Activated T-helper 1 cell treated with anti-CD3 and anti-CD28 coated beads, Interleukin-12 subunit alpha, Interleukin-12 subunit beta, Interleukin-2, Interleukin-4 antibody, amounts not matched to agents 30 ng/mL and 10 ng/mL and 1 ng/mL, durations not matched to agents 14 hours and 24 hours and 36 hours (primary cell): ENCODE results near the gene PDX1. TPM values are rescaled to one million over a fixed set of nuclear protein-coding genes. Genes with fewer than 3 reads are reported as not detected.
A peak's percentile ranks its signal among the peaks of the same experiment; 100 is the strongest.

Experiments used
- DNase-seq: peaks from one replicate; pipeline ENCODE4 v3.0.0; 2021; ENCODE audit warnings: low spot score
- H3K27ac Mint-ChIP-seq: one replicate; pipeline ENCODE4 v1.8.0; 2021; ENCODE audit warnings: mild to moderate bottlenecking, mixed read lengths
- H3K27me3 Mint-ChIP-seq: one replicate; pipeline ENCODE4 v1.8.0; 2022; ENCODE audit warnings: mild to moderate bottlenecking, moderate library complexity, mixed read lengths; ENCODE audit not compliant: insufficient read depth
- H3K36me3 Mint-ChIP-seq: one replicate; pipeline ENCODE4 v1.8.0; 2021; ENCODE audit warnings: low read depth, mixed read lengths
- H3K4me1 Mint-ChIP-seq: one replicate; pipeline ENCODE4 v1.8.0; 2021; ENCODE audit warnings: low read depth, mixed read lengths
- H3K4me3 Mint-ChIP-seq: one replicate; pipeline ENCODE4 v1.8.0; 2021; ENCODE audit warnings: mild to moderate bottlenecking, moderate library complexity, mixed read lengths
- H3K9me3 Mint-ChIP-seq: one replicate; pipeline ENCODE4 v1.8.0; 2021; ENCODE audit warnings: mixed read lengths
- intact Hi-C: fragments of 100-400 bp; cut with micrococcal nuclease; formaldehyde crosslinking; loops from one replicate; pipeline ENCODE4 v1.15.1; 2024
- total RNA-seq: library from RNA; stranded (reverse); gene quantifications from 2 replicates; pipeline ENCODE4 v1.2.3, GENCODE V29; 2022

Gene PDX1
- total RNA-seq, 1 donor from 2014 or later: not detected

DNA sequence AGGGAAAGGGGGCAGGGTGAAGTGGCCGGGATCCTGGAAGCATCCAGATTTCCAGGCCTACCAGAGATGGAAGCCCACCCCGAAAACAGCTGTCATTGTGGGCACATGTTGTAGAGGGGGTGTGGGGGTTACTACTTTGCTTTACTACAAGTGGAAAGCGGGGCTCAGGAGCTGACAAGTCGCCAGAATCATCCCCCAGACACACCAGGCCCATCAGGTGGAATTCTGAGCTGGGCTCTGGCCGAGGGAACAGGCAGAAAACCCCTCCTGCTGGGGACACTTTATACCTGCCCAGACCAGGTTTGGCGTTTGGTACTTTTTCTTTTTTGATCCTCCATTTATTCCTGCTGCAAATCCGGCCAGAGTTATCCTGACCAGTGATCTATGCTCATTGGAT is 45.5 kb downstream of the PDX1 start:
- Mint-ChIP-seq H3K4me3 (no peak overlapping the region), H3K36me3 (peaks cover 2% of the 10 kb centered on the region), H3K27ac (no peak overlapping the region), H3K27me3 (peaks cover 76% of the 10 kb centered on the region), H3K9me3 (no peaks in the 10 kb centered on the region), H3K4me1 (peaks cover under 1% of the 10 kb centered on the region)
- intact Hi-C loops: loop anchor here (5.0 kb wide), 1 partner anchor 173 kb away; the partner anchor contains the start of gene GSX1
- DNase-seq: no peak

DNA sequence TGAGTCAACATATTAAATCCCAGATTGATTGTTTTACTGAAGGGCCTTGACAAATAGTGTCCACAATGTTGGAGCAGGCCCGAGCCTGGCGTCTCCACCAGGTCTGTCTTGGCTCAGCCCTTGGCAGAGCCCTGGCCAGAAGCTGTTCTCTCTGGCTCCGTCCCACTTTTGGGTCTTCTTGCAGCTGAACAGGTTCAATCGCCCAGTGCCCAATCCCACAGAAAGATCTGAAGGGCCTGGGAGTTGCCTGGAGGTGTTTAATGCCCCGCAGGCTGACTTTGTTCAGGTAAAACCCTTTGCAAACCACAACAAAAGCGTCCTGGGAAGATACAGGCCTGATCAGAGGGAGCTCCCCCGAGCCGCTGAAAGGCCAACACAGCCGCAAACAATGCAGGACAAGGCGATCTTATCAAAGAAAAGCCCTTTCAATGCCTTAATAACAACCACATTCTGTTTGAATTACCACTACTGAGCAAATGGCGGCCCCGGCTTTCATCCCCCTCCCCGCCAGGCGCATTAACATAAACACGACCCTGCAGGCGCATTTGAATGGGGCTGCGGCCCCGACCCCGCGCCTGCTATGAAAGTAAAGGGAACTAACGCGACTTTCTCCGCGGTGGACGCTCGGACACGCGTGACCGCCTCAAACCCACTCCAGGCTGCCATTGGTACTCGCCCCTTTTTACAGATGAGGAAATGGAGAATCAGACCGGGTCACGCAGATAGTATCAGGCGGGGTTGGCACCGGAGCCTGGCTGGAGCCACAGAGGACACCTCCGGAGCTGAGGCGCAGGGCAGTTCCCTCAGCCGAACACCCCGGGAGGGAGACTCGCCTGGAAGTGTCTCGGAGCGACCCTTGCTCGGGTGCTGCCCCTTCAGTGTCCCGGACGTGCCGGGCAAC is 46.2 kb downstream of the PDX1 start:
- peaks cover 2% of the 10 kb centered on the region for H3K36me3 Mint-ChIP-seq
- H3K27me3 Mint-ChIP-seq: peaks cover 79% of the 10 kb centered on the region
- intact Hi-C loops: loop anchor here (5.0 kb wide), 1 partner anchor 174 kb away; the partner anchor contains the start of gene GSX1
- DNase-seq: no peak
- H3K4me1 Mint-ChIP-seq: no peaks in the 10 kb centered on the region
- H3K9me3 Mint-ChIP-seq: no peaks in the 10 kb centered on the region
- no peak overlapping the region for H3K27ac Mint-ChIP-seq
- no peak overlapping the region for H3K4me3 Mint-ChIP-seq

DNA sequence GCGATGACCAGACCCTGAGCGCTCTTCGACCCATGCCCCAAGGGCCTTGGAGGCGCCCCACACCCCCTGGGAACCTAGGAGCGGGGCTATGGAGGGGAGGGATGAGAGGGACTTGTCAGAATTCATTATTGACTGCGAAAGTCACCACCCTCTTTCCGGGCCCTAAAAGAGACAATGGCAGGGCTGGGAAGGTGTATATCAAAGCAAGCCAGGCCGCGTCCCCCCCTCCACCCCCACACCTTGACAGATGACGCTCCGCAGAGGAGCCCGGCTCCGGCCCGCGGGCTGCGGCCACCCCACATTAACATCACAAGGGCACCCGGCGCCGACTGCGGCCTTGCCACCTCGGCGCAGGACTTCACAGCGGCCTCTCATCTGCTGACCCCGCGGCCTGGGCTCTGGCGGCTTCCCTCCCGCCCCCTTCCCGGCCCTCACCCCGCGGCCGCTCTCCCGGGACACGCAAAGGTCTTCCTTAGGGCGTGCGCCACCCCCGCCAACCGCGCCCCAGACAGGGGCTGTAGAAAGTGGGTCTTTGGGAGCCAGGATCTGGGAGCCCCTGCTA is 46.9 kb downstream of the PDX1 start:
- peaks cover 75% of the 10 kb centered on the region for H3K27me3 Mint-ChIP-seq
- DNase-seq: no peak
- no peak overlapping the region for H3K27ac Mint-ChIP-seq
- H3K36me3 Mint-ChIP-seq: peaks cover 2% of the 10 kb centered on the region
- H3K9me3 Mint-ChIP-seq: no peaks in the 10 kb centered on the region
- no peak overlapping the region for H3K4me3 Mint-ChIP-seq
- intact Hi-C loops: loop anchor here (5.0 kb wide), 1 partner anchor 174 kb away; the partner anchor contains the start of gene GSX1
- no peaks in the 10 kb centered on the region for H3K4me1 Mint-ChIP-seq

DNA sequence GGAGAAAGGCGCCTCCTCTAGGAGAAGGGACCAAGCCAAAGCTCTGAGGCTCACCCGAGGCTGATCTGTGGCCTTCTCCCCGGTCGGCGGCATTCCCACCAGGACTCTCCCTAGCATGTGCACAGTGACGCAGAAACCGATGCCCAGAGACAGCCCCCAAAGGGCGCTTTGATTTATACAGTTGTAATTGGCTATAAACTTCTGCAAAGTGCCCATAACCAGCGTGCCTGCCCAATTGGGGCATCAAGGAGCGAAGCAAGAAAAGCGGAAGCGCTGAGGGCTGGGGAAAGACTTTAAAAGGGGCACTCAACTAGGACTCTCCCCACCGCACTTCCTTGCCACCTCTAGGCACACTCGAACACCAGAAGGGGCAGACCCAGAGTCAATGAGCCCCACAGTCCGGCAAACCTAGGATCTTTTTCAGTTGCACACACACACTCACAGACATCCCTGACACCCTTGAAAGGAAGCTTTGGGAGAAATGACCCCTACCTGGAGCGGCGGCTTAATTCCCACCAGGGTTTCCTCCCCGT is 47.5 kb downstream of the PDX1 start:
- no peak overlapping the region for H3K4me3 Mint-ChIP-seq
- DNase-seq: no peak
- peaks cover 2% of the 10 kb centered on the region for H3K36me3 Mint-ChIP-seq
- H3K4me1 Mint-ChIP-seq: no peaks in the 10 kb centered on the region
- H3K27me3 Mint-ChIP-seq: peaks cover 70% of the 10 kb centered on the region
- no peaks in the 10 kb centered on the region for H3K9me3 Mint-ChIP-seq
- peak overlapping the region; percentile 40 for H3K27ac Mint-ChIP-seq
- intact Hi-C loops: loop anchor here (5.0 kb wide), 1 partner anchor 175 kb away; the partner anchor contains the start of gene GSX1

DNA sequence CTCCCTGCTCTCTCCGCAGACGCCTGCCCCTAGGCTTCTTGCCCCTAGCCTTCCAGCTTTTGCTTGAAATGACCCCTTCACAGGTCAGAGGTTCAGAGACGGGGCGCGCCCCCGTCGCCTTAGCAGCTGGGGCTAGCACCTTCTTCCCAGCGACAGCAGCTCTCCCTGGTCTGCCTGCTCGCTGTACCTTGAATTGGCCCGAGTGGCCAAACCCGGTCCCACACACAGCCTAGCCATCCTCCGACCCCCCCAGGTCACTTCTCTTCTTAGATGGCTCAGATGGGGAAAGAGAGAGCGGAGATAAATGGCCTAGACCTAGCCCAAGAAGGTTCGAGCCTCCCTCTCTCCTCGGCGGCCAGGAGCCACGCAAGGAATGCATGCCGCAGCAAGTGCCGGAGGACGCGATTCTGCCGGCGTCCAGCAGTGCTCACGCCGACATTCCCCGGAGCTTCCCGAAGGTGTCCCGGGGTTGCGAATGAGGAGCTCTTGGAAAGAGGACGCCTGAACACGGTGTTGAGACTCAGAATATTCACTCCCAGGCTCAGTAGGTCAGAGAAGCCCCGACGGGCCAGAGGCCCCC is 48.0 kb downstream of the PDX1 start:
- Mint-ChIP-seq H3K27ac (peak overlapping the region; percentile 74), H3K27me3 (peaks cover 69% of the 10 kb centered on the region), H3K9me3 (no peaks in the 10 kb centered on the region), H3K4me3 (no peak overlapping the region), H3K4me1 (no peaks in the 10 kb centered on the region), H3K36me3 (peaks cover 2% of the 10 kb centered on the region)
- DNase-seq: no peak
- intact Hi-C loops: loop anchor here (1.0 to 5.0 kb wide), 4 partner anchors 8 to 176 kb away; partner anchors contain the start of gene GSX1

DNA sequence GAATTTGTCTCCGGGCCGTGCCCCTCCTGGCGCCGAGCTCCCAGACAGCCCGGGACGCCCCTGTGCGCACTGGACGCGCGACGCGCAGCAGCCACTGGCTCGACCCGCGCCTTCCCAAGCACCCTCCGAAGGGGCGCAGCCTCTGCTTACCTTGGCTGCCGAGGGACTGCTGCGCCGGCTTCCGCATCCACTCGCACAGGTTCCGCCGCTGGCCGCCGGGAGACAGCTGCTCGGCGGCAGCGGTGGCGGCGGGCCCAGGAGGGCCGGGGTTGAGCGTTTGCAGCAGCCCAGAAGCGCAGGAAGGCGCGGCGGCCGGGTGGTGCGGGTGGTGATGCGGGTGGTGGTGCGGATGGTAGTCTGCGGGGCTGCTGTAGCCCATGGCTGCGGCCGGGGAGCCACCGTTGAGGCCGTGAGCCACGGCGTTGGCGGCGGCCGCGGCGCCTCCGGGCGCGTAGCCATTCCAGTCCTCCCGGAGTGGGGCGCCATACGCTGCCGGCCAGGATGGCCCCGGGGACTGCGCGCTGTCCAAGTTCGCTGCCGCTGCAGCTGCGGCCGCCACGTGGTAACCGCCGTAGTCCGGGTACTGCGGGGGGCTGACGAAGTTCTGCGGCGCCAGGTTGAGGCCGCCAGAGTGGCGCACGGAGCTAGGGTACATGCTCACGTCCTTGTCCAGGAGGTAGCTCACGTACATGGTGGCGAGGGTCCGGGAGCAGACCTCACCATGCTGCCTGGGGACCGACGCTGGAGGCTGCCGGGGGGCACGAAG is 48.7 kb downstream of the PDX1 start:
- Mint-ChIP-seq H3K9me3 (no peaks in the 10 kb centered on the region), H3K27me3 (peaks cover 72% of the 10 kb centered on the region), H3K4me3 (no peak overlapping the region), H3K36me3 (peaks cover 2% of the 10 kb centered on the region), H3K4me1 (no peaks in the 10 kb centered on the region), H3K27ac (no peak overlapping the region)
- DNase-seq: no peak
- intact Hi-C loops: loop anchor here (1.0 to 5.0 kb wide), 4 partner anchors 8 to 176 kb away; partner anchors contain the start of gene GSX1

DNA sequence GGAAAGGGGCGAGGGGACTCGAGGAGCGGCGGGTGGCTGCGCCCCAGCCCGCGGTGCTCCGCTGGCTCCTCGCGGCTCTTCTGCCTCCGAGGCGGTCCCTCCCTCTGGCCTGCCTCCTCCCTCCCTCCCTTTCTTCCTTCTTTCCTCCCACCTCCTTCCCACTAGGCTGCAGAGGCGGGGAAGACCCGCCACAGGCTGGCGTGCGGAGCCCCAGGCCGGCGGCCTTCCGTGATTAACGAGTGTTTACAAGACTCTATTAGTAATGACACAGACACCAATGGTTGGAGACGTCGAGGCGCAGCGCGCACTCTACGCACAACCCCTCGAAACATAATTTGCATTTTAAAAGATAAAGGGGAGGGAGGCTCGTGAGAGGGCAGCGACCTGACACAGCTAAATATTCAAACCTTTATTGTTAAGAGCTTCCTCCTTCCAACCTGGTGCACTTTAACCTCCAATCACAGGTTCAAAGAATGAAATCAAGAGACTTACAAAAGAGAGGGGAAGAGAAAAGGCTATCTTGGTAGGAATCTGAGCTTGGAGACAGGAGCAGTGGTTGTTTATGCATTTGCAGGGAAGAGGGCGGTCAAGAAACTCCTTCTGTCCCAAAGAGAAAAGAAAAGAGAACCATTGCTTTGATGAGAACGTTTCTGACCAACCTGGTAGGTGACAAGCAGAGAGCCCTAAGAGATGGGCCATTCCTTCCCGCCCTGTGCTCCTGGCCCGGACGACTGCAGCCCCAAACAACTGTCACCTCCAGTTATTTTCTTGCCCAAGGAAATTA is 49.5 kb downstream of the PDX1 start, which contains the start of gene CDX2:
CDX2 (minus strand) TSS at position 234 of the 784 bp plus-strand sequence. CDS start 309 bp downstream, outside the sequence.
- Mint-ChIP-seq H3K27me3 (peaks cover 72% of the 10 kb centered on the region), H3K27ac (peak within 1 kb of the TSS; percentile 79), H3K9me3 (no peaks in the 10 kb centered on the region), H3K36me3 (peaks cover 2% of the 10 kb centered on the region), H3K4me3 (no peak within 1 kb of the TSS), H3K4me1 (no peaks in the 10 kb centered on the region)
- intact Hi-C loops: loop anchor here (2.0 to 5.0 kb wide), 3 partner anchors 14 to 177 kb away; partner anchors contain the start of gene GSX1
- DNase-seq: no peak

DNA sequence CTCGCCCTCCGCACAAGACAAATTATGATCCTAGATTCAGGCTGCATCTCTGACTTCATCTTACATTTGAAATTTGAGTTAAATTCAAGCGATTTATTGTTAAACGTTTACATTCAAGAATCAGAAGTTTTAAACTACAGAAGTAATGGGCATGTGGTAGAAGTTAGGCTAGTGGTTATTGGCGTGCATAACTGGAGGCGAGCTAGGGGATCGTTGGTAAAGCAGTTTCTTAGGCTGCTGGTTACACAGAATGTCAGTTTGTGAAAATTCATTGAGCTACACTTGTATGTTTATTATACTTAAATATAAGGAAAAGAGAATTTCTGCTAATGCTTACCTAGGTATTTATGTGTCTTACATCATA is 50.0 kb downstream of the PDX1 start:
- intact Hi-C loops: loop anchor here (2.0 to 5.0 kb wide), 3 partner anchors 15 to 178 kb away; partner anchors contain the start of gene GSX1
- no peak overlapping the region for H3K4me3 Mint-ChIP-seq

DNA sequence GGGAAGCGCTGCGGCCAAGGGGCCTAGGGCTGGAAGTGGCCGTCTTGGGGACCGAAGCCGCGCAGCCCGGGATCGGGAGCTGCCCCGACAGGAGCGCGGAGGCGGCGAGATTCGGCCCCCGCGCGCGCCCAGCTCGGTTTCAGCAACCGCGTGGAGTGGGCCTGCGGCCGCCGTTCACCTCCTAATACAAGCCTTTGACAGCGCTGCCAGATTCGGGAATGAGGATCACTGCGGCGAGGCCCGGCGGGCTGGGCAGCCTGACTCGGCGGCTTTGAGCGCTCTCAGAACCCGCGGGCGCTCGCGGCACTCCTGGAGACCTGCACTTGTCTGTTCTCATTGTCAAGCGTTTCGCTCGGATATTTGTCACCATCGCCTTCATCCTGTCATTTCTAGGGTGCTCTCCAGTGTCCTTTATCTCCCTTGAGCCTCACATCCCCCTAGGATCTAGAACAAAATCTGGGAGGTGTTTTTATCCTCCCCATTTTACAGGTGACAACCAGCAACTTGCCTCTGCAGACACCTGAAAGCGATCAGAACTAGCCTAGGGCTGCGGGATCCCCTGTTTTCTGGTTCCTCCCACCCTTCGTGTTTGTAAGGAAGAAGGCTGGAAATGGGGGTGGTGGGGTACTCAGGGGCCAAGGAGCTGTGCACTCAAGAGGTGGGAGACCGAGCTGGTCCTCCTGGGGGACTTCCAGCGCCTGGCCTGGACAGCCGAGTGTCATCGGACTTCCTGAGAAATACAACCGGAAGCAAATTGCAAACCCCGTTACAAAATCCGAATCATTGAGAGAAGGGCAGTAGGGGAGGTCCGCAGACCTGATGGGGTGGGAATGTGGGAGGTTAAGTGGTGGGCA is 50.8 kb downstream of the PDX1 start:
- Mint-ChIP-seq H3K27ac (no peak overlapping the region), H3K9me3 (no peaks in the 10 kb centered on the region), H3K36me3 (peaks cover 2% of the 10 kb centered on the region), H3K4me3 (no peak overlapping the region), H3K4me1 (no peaks in the 10 kb centered on the region), H3K27me3 (peaks cover 73% of the 10 kb centered on the region)
- DNase-seq: no peak
- intact Hi-C loops: no loop called here

More for the DNA sequence above, 50.0 kb downstream of the PDX1 start:
- no peaks in the 10 kb centered on the region for H3K9me3 Mint-ChIP-seq
- no peak for DNase-seq
- no peaks in the 10 kb centered on the region for H3K4me1 Mint-ChIP-seq
- peaks cover 73% of the 10 kb centered on the region for H3K27me3 Mint-ChIP-seq
- H3K27ac Mint-ChIP-seq: peak overlapping the region; percentile 49
- H3K36me3 Mint-ChIP-seq: peaks cover 2% of the 10 kb centered on the region

DNA sequence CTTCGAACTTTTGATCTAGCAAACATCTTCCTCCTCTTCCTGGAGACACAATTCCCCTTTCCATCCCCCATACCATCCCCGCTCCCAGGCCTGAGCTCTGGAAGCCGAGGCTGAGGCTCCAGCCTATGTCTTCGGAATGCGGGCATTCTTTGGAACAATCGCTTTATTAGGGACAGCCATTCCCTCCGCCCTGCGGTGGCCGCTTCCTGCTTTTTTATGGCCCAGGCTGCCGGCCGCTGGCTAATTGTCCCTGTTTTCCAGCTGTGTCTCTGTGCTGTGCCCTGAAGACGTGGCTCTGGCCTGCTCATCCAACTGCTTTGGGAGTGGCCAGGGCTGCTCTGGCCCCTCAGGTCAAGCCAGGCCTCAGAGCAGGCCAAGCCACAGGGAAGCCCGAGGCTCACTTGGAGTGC is 51.4 kb downstream of the PDX1 start:
- Mint-ChIP-seq H3K36me3 (peaks cover 2% of the 10 kb centered on the region), H3K9me3 (no peaks in the 10 kb centered on the region), H3K27ac (no peak overlapping the region), H3K4me3 (no peak overlapping the region), H3K27me3 (peaks cover 72% of the 10 kb centered on the region), H3K4me1 (no peaks in the 10 kb centered on the region)
- no peak for DNase-seq
- intact Hi-C loops: no loop called here
